ENCODE data around the gene CAMK1D. TPM values are rescaled to one million over a fixed set of nuclear protein-coding genes. Genes with fewer than 3 reads are reported as not detected.

Gene CAMK1D
- total and polyA plus RNA-seq, 8 donors, result 1.4 to 26.9 (median 3.9) TPM

GRCh38 chr10:12344375-12345110, 4.8 kb upstream of the CAMK1D start:
- no peak overlapping the region for H3K4me3 ChIP-seq
- WGBS, 5 donors, result 83 to 90% (median 85%) methylated on average over 3 of the region's 3 CpGs
- intact Hi-C loops (cut with DNase I; ENCODE audit: low total_unique reads), result no loop called here

GRCh38 chr10:12346707-12347106, 2.6 kb upstream of the CAMK1D start:
- Histone ChIP-seq H3K36me3 (no peaks in the 10 kb centered on the region), H3K27ac (no peak overlapping the region), H3K4me3 (no peak overlapping the region), H3K9me3 (no peaks in the 10 kb centered on the region), H3K4me1 (peaks cover 12 to 30% (median 29%) of the 10 kb centered on the region in 4 donors), H3K27me3 (peaks cover 0 to 32% (median 9%) of the 10 kb centered on the region in 3 donors)
- TF ChIP-seq EP300 (IDR thresholded peaks at IDR 0.05) (no peak), POLR2A (IDR thresholded peaks at IDR 0.05) (no peak), CTCF (IDR thresholded peaks at IDR 0.05) (no peak), POLR2AphosphoS5 (IDR thresholded peaks at IDR 0.05) (no peak)
- no peak for DNase-seq
- intact Hi-C loops (cut with DNase I; ENCODE audit: low total_unique reads), result no loop called here
- 70 to 91% (median 79%) methylated on average over 10 of the region's 10 CpGs for WGBS, 5 donors

More at GRCh38 chr10:12344375-12345110, 4.8 kb upstream of the CAMK1D start:
- TF ChIP-seq POLR2A (IDR thresholded peaks at IDR 0.05) (no peak), CTCF (IDR thresholded peaks at IDR 0.05) (no peak), POLR2AphosphoS5 (IDR thresholded peaks at IDR 0.05) (no peak), EP300 (IDR thresholded peaks at IDR 0.05) (no peak)
- no peak for DNase-seq
- no peaks in the 10 kb centered on the region for H3K36me3 ChIP-seq
- H3K9me3 ChIP-seq, result no peaks in the 10 kb centered on the region
- H3K4me1 ChIP-seq, result peaks cover 0 to 10% (median 9%) of the 10 kb centered on the region in 4 donors
- H3K27ac ChIP-seq, result no peak overlapping the region
- H3K27me3 ChIP-seq, result peaks cover 0 to 14% (median 0%) of the 10 kb centered on the region in 3 donors

GRCh38 chr10:12348294-12348869, 965 bp upstream of the CAMK1D start:
- intact Hi-C loops (cut with DNase I; ENCODE audit: low total_unique reads), result no loop called here
- peaks cover 0 to 36% (median 9%) of the 10 kb centered on the region in 3 donors for H3K27me3 ChIP-seq
- H3K36me3 ChIP-seq, result no peaks in the 10 kb centered on the region
- DNase-seq, result peak in 1 of 2 donors; percentile 46
- no peaks in the 10 kb centered on the region for H3K9me3 ChIP-seq
- H3K4me3 ChIP-seq, result peak overlapping the region; percentile 75 to 84 (median 80)
- H3K4me1 ChIP-seq, result peaks cover 12 to 35% (median 29%) of the 10 kb centered on the region in 4 donors
- 16 to 39% (median 18%) methylated on average over 8 to 24 of the region's 24 CpGs for WGBS, 5 donors
- peak overlapping the region in 4 of 5 donors; percentile 70 to 95 (median 92) for H3K27ac ChIP-seq
- TF ChIP-seq POLR2A (IDR thresholded peaks at IDR 0.05) (no peak), CTCF (IDR thresholded peaks at IDR 0.05) (no peak), POLR2AphosphoS5 (IDR thresholded peaks at IDR 0.05) (no peak), EP300 (IDR thresholded peaks at IDR 0.05) (no peak)

- 0% methylated on average over 13 to 73 of the region's 73 CpGs for WGBS, 5 donors
- DNase-seq, result no peak
- peak overlapping the region; percentile 75 to 84 (median 80) for H3K4me3 ChIP-seq
- H3K27me3 ChIP-seq, result peaks cover 0 to 36% (median 9%) of the 10 kb centered on the region in 3 donors
- H3K9me3 ChIP-seq, result no peaks in the 10 kb centered on the region
- no peak for TF ChIP-seq POLR2A (IDR thresholded peaks at IDR 0.05)
- TF ChIP-seq EP300 (IDR thresholded peaks at IDR 0.05), result no peak
- no peak for TF ChIP-seq POLR2AphosphoS5 (IDR thresholded peaks at IDR 0.05)
- no peak for TF ChIP-seq CTCF (IDR thresholded peaks at IDR 0.05)
- no peaks in the 10 kb centered on the region for H3K36me3 ChIP-seq
- peaks cover 12 to 35% (median 29%) of the 10 kb centered on the region in 4 donors for H3K4me1 ChIP-seq
- intact Hi-C loops (cut with DNase I; ENCODE audit: low total_unique reads), result no loop called here
- H3K27ac ChIP-seq, result peak overlapping the region; percentile 47 to 95 (median 88)
Measured at GRCh38 chr10:12349629-12350166, 351 bp downstream of the CAMK1D start.

Data from stomach (tissue), 9 donors.